Coronary artery (tissue), 2 donors: ENCODE measurements around the gene TCP11L2.
"Not testable (repeated sequence)": the region's sequence is repeated elsewhere in the genome, so short reads cannot be mapped to it uniquely, and the experiment has no call there.

Experiments used
- DNase-seq: peaks from one replicate; pipeline ENCODE4 v3.0.0-alpha.2; 2017; ENCODE audit warnings: low spot score
- H3K27ac ChIP-seq, 2 donors: fragments of 200-600 bp; sonication (generic); one replicate each; pipeline ENCODE4 v1.5.1; 2016 to 2019
- H3K4me3 ChIP-seq: fragments of 200-600 bp; sonication (generic); 2 replicates; pipeline ENCODE4 v1.5.1; 2016; ENCODE audit warnings: mild to moderate bottlenecking, moderate library complexity
- TF ChIP-seq, protein P1 (sequence below): fragments of 200-600 bp; sonication (generic); IDR thresholded peaks from one replicate; pipeline ENCODE4 v1.5.1; 2019; ENCODE audit warnings: antibody characterized with exemption

The TCP11L2 gene

DNA sequence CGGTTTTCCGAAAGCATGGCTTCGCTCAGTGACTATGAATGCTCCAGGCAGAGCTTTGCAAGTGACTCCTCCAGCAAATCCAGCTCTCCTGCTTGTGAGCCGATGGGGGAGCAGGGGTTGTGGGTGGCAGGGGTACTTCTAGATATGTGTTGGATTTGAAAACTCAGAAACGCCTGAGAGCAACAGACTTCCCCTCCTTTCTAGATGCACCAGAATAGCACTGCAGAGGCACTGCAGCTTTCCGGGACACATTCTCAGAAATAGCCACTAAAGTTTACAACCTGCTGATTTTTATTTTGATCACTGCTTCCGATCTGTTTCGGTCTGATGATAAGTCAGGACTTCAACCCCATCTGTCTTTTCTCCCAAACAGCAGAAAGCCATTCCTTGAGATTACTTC lies 8.6 kb downstream of the TCP11L2 start:
- TF ChIP-seq, protein P1, sequence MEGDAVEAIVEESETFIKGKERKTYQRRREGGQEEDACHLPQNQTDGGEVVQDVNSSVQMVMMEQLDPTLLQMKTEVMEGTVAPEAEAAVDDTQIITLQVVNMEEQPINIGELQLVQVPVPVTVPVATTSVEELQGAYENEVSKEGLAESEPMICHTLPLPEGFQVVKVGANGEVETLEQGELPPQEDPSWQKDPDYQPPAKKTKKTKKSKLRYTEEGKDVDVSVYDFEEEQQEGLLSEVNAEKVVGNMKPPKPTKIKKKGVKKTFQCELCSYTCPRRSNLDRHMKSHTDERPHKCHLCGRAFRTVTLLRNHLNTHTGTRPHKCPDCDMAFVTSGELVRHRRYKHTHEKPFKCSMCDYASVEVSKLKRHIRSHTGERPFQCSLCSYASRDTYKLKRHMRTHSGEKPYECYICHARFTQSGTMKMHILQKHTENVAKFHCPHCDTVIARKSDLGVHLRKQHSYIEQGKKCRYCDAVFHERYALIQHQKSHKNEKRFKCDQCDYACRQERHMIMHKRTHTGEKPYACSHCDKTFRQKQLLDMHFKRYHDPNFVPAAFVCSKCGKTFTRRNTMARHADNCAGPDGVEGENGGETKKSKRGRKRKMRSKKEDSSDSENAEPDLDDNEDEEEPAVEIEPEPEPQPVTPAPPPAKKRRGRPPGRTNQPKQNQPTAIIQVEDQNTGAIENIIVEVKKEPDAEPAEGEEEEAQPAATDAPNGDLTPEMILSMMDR, result no peak
- peak overlapping the region in 1 of 2 donors; percentile 4 for H3K27ac ChIP-seq
- no peak for DNase-seq
- H3K4me3 ChIP-seq, result no peak overlapping the region

DNA sequence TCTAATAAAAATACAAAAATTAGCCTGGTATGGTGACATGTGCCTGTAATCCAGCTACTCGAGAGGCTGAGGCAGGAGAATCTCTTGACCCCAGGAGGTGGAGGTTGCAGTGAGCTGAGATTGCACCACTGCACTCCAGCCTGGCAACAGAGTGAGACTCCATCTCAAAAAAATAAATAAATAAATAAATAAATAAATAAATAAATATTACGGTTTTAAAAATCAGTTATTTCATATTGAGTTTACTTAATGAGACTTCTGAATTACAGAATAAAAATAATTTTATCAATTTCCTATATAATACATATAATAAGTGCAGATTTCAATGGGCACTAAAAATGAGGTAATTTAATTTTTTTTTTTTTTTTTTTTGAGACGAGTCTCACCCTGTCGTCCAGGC lies 10.9 kb downstream of the TCP11L2 start:
- not testable (repeated sequence) for H3K4me3 ChIP-seq, H3K27ac ChIP-seq, DNase-seq

DNA sequence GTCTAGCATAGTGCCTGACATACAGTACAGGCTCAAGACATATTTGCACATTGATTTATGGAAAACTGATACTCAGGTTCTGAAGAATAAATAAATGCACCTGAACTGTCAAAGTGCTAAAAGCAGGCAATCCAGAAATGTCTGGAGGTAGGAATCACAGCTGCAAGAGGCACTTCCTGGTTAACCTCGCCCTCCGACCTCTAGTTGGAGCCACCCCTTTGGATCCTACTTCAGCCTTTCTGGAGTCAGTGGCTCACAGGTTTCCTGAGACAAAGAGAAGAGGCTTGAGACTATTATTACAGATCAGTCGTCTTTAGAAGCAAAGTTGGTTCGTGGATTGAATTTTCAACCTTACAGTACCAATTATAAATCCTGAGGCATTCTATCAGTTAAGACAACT lies 13.0 kb downstream of the TCP11L2 start:
- H3K27ac ChIP-seq, result no peak overlapping the region
- TF ChIP-seq, protein P1, result no peak
- H3K4me3 ChIP-seq, result no peak overlapping the region
- DNase-seq, result no peak

DNA sequence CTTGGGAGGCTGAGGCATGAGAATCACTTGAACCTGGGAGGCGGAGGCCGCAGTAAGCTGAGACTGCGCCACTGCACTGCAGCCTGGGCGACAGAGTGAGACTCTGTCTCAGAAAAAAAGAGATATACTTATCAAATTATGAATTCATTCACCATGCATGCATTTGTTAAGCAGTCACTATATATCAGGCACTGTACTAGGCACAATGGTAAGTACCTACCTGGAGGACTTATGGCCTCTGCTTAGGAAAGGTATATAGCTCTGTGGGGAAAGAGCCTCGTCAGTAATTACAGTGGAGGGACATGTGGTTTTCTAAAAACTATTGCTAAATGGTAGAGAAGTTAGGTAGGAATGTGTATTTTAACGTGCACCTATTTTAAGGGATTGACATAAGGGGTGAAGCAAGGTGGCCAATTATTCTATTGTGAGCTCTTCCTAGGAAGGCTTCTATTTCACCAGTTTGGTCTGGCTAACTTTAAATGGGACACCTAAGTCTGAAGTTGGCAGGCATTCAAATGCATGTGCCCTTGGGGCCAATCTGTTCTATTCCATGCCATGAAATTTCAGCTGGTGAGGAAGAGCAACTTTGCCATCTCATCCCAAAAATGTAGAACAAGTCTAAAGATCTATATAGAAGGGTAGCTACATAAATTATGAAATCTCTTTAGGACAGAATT lies 15.0 kb downstream of the TCP11L2 start:
- Histone ChIP-seq H3K27ac (no peak overlapping the region), H3K4me3 (no peak overlapping the region)
- TF ChIP-seq, protein P1, result no peak
- no peak for DNase-seq

DNA sequence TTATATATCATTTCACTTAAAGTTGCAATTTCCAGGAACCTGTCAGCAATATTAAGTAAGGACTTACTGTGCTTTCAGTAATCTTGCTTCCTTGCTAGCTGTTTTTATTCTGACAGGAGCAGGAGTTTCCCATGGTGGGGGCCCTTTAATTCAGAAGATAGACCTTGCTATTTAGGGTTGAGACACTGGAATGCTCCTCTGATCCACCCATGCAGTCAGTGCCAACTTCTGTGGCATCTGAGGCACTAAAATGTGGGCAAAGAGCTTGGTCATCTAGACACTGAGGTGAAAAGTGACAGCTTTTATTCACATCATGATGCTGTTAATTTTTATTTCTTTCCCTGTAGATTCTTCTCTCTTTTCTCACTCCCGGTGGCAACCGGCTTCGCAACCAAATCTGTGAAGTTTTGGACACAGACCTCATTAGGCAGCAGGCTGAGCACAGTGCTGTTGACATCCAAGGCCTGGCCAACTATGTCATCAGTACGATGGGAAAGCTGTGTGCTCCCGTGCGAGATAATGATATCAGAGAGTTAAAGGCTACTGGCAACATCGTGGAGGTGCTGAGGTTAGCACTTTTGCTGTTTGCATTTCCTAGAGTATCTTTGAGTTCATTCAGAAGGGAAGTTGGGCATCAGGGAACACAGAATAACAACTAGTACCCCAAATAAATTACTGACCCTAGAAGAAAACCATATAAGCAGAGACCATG lies 18.8 kb downstream of the TCP11L2 start:
- no peak for DNase-seq
- H3K27ac ChIP-seq, result no peak overlapping the region
- no peak overlapping the region for H3K4me3 ChIP-seq
- TF ChIP-seq, protein P1, result no peak

DNA sequence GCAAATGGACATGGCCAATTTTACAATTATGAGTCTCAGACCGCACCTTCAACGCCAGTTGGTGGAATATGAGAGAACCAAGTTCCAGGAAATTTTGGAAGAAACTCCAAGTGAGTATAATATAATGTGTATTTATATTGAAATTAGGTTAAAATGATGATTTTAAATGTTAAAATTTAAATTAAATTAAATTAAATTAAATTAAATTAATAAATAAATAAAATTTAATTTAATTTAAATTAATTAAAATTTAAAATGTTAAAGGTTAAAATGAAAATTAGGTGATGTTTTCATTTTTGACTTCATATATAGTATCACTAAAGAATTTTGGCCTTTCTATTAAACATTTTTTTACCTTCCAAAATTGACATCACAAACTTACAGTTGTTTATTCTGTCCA lies 21.0 kb downstream of the TCP11L2 start:
- TF ChIP-seq, protein P1, result no peak
- H3K4me3 ChIP-seq, result no peak overlapping the region
- DNase-seq, result no peak
- no peak overlapping the region for H3K27ac ChIP-seq

DNA sequence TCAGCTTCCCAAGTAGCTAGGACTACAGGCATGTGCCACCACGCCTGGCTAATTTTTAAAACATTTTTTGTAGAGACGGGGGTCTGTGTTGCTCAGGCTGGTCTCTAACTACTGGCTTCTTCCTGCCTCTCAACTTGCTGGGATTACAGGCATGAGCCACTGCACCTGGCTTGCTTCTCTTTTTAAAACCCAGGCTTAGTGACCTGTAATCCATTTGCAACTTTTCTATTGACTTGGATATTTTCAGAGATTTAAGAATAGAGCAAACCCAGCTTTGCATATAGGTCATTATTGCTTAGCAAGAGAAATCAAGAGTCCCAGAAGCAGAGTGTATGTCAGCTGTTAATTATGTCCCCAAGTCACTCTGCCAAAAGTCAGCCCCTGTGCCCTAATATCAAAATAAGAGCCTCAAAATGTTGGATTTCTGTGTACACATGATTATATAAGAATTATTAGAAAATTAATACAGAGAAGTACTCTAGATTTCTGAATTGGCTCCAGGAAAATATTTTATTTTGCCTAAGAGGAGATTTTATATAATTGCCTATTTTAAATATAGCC lies 24.9 kb downstream of the TCP11L2 start:
- TF ChIP-seq, protein P1, result no peak
- DNase-seq, result no peak
- no peak overlapping the region for H3K27ac ChIP-seq
- H3K4me3 ChIP-seq, result no peak overlapping the region
